ENCODE measurements around the gene EXOC3L1.

Gene EXOC3L1

GRCh38 chr16:67163999-67164558 is 25.9 kb downstream of the EXOC3L1 start:
- no peak for DNase-seq (ENCODE audit: low read depth in 2 of 2)

GRCh38 chr16:67163164-67163998 is 26.6 kb downstream of the EXOC3L1 start:
- no peak for DNase-seq (ENCODE audit: low read depth in 2 of 2)

- DNase-seq (ENCODE audit: low read depth in 2 of 2), result no peak
Observed at GRCh38 chr16:67162506-67163163, 27.3 kb downstream of the EXOC3L1 start.

GRCh38 chr16:67161595-67162058 is 28.3 kb downstream of the EXOC3L1 start:
- no peak for DNase-seq (ENCODE audit: low read depth in 2 of 2)

GRCh38 chr16:67158637-67159600 is 31.0 kb downstream of the EXOC3L1 start:
- DNase-seq (ENCODE audit: low read depth in 2 of 2), result peak; percentile 51 to 68

- DNase-seq (ENCODE audit: low read depth in 2 of 2), result no peak
Observed at GRCh38 chr16:67157892-67158635, 31.9 kb downstream of the EXOC3L1 start.

GRCh38 chr16:67157106-67157748 is 32.7 kb downstream of the EXOC3L1 start:
- DNase-seq (ENCODE audit: low read depth in 2 of 2), result no peak

GRCh38 chr16:67156143-67156844 is 33.6 kb downstream of the EXOC3L1 start:
- no peak for DNase-seq (ENCODE audit: low read depth in 2 of 2)

GRCh38 chr16:67155295-67156142 is 34.4 kb downstream of the EXOC3L1 start:
- DNase-seq (ENCODE audit: low read depth in 2 of 2), result peak; percentile 41 to 54

GRCh38 chr16:67154578-67155294 is 35.2 kb downstream of the EXOC3L1 start:
- DNase-seq (ENCODE audit: low read depth in 2 of 2), result no peak

- no peak for DNase-seq (ENCODE audit: low read depth in 2 of 2)
Observed at GRCh38 chr16:67151431-67152097, 38.4 kb downstream of the EXOC3L1 start.

GRCh38 chr16:67150833-67151396 is 39.0 kb downstream of the EXOC3L1 start, which contains the start of gene B3GNT9:
TSS of gene B3GNT9 (minus strand) at chr16:67150998. CDS start at chr16:67150485, 513 bp downstream.
- no peak for DNase-seq (ENCODE audit: low read depth in 2 of 2)

- peak in 1 of 2 donors; percentile 45 for DNase-seq (ENCODE audit: low read depth in 2 of 2)
Observed at GRCh38 chr16:67150047-67150832, 39.7 kb downstream of the EXOC3L1 start.

- no peak for DNase-seq (ENCODE audit: low read depth in 2 of 2)
Observed at GRCh38 chr16:67149276-67150046, 40.5 kb downstream of the EXOC3L1 start.

- DNase-seq (ENCODE audit: low read depth in 2 of 2), result no peak
Observed at GRCh38 chr16:67148656-67149275, 41.2 kb downstream of the EXOC3L1 start.

Data from activated CD8-positive, alpha-beta memory T cell treated with anti-CD3 and anti-CD28 coated beads for 4 hours (primary cell).